H9 (cell line): ENCODE measurements around the gene MORF4L2. TPM values are rescaled to one million over a fixed set of nuclear protein-coding genes. Genes with fewer than 3 reads are reported as not detected.

ENCODE experiments used
- DNase-seq: peaks from one replicate; pipeline ENCODE4 v3.0.0-alpha.2; 2017
- H2AFZ ChIP-seq: one replicate; pipeline ENCODE4 v1.6.1; 2013; ENCODE audit warnings: mild to moderate bottlenecking, low read length, control low read depth, moderate library complexity
- H2AK5ac ChIP-seq: 2 replicates; pipeline ENCODE4 v1.6.1; 2013; ENCODE audit warnings: low read length, control low read depth, mixed read lengths; ENCODE audit not compliant: insufficient read length
- H2BK120ac ChIP-seq: one replicate; pipeline ENCODE4 v1.6.1; 2013; ENCODE audit warnings: low read depth, mild to moderate bottlenecking, low read length, control low read depth, inconsistent platforms; ENCODE audit not compliant: poor library complexity, severe bottlenecking
- H2BK12ac ChIP-seq: 2 replicates; pipeline ENCODE4 v1.6.1; 2013; ENCODE audit warnings: low read length, control low read depth, mixed read lengths, low read depth; ENCODE audit not compliant: insufficient read length
- H2BK15ac ChIP-seq: 2 replicates; pipeline ENCODE4 v1.6.1; 2013; ENCODE audit warnings: low read depth, low read length, control low read depth
- H2BK20ac ChIP-seq: one replicate; pipeline ENCODE4 v1.6.1; 2013; ENCODE audit warnings: low read depth, mild to moderate bottlenecking, low read length, control low read depth, inconsistent platforms; ENCODE audit not compliant: poor library complexity, severe bottlenecking
- H2BK5ac ChIP-seq: 2 replicates; pipeline ENCODE4 v1.6.1; 2013; ENCODE audit warnings: low read length, control low read depth, mixed read lengths; ENCODE audit not compliant: insufficient read length
- H3K14ac ChIP-seq: 2 replicates; pipeline ENCODE4 v1.6.1; 2013; ENCODE audit warnings: low read length, control low read depth; ENCODE audit not compliant: insufficient read depth
- H3K18ac ChIP-seq: 2 replicates; pipeline ENCODE4 v1.6.1; 2013; ENCODE audit warnings: low read depth, mild to moderate bottlenecking, mixed read lengths, low read length, control low read depth; ENCODE audit not compliant: insufficient read length
- H3K23ac ChIP-seq: 2 replicates; pipeline ENCODE4 v1.6.1; 2013; ENCODE audit warnings: low read length, control low read depth, mixed read lengths, low read depth; ENCODE audit not compliant: insufficient read length
- H3K23me2 ChIP-seq: 2 replicates; pipeline ENCODE4 v1.6.1; 2013; ENCODE audit warnings: low read depth, mild to moderate bottlenecking, mixed read lengths, low read length, control low read depth; ENCODE audit not compliant: insufficient read length, poor library complexity, severe bottlenecking
- H3K27ac ChIP-seq: 2 replicates; pipeline ENCODE4 v1.5.1; 2013; ENCODE audit warnings: low read length, control low read depth, mixed read lengths, low read depth; ENCODE audit not compliant: insufficient read length
- H3K27me3 ChIP-seq: 2 replicates; pipeline ENCODE4 v1.6.1; 2013; ENCODE audit warnings: low read length, control low read depth, inconsistent platforms; ENCODE audit not compliant: insufficient read depth
- H3K4ac ChIP-seq: 2 replicates; pipeline ENCODE4 v1.6.1; 2013; ENCODE audit warnings: low read depth, mild to moderate bottlenecking, control low read depth, inconsistent platforms, low read length, moderate library complexity
- H3K4me1 ChIP-seq: 2 replicates; pipeline ENCODE4 v1.6.1; 2013; ENCODE audit warnings: low read length, control low read depth, inconsistent platforms; ENCODE audit not compliant: insufficient read depth
- H3K4me2 ChIP-seq: 2 replicates; pipeline ENCODE4 v1.6.1; 2013; ENCODE audit warnings: low read length, control low read depth, mixed read lengths; ENCODE audit not compliant: insufficient read length, insufficient read depth
- H3K56ac ChIP-seq: 2 replicates; pipeline ENCODE4 v1.6.1; 2013; ENCODE audit warnings: low read depth, mild to moderate bottlenecking, mixed read lengths, low read length, control low read depth; ENCODE audit not compliant: insufficient read length
- H3K79me1 ChIP-seq: 2 replicates; pipeline ENCODE4 v1.6.1; 2013; ENCODE audit warnings: low read depth, mild to moderate bottlenecking, moderate library complexity, low read length, control low read depth, inconsistent platforms; ENCODE audit not compliant: insufficient read depth, poor library complexity, severe bottlenecking
- H3K79me2 ChIP-seq: 2 replicates; pipeline ENCODE4 v1.6.1; 2013; ENCODE audit warnings: low read length, control low read depth, inconsistent platforms; ENCODE audit not compliant: insufficient read depth
- H3K9ac ChIP-seq: 2 replicates; pipeline ENCODE4 v1.6.1; 2013; ENCODE audit warnings: low read length, control low read depth, mixed read lengths; ENCODE audit not compliant: insufficient read length; ENCODE audit errors: extremely low read depth
- H3K9me3 ChIP-seq: one replicate; pipeline ENCODE4 v1.6.1; 2013; ENCODE audit warnings: low read depth, low read length, inconsistent platforms; ENCODE audit not compliant: control insufficient read depth
- H3T11ph ChIP-seq: one replicate; pipeline ENCODE4 v1.6.1; 2013; ENCODE audit warnings: mild to moderate bottlenecking, low read length, control low read depth, inconsistent platforms
- H4K20me1 ChIP-seq: one replicate; pipeline ENCODE4 v1.6.1; 2013; ENCODE audit not compliant: control insufficient read depth, insufficient read length, insufficient read depth
- H4K5ac ChIP-seq: 2 replicates; pipeline ENCODE4 v1.6.1; 2013; ENCODE audit warnings: low read depth, mild to moderate bottlenecking, mixed read lengths, low read length, control low read depth; ENCODE audit not compliant: insufficient read length
- H4K8ac ChIP-seq: replicated peaks from 2 replicates; pipeline ENCODE4 v1.6.1; 2013; ENCODE audit warnings: low read length, control low read depth, mixed read lengths, low read depth; ENCODE audit not compliant: insufficient read length
- H4K91ac ChIP-seq: 2 replicates; pipeline ENCODE4 v1.6.1; 2013; ENCODE audit warnings: low read depth, mild to moderate bottlenecking, moderate library complexity, mixed read lengths, low read length, control low read depth; ENCODE audit not compliant: insufficient read length
- H3K27ac Mint-ChIP-seq, 3 experiments: 2 replicates in 2 of 3; 3 replicates in 1 of 3; pipeline ENCODE4 v1.8.0; 2020 to 2021; ENCODE audit warnings: mixed read lengths in 3 of 3, mild to moderate bottlenecking in 1 of 3, moderate library complexity in 1 of 3
- H3K27me3 Mint-ChIP-seq: 2 replicates; pipeline ENCODE4 v1.8.0; 2021; ENCODE audit warnings: low read depth, mild to moderate bottlenecking, moderate library complexity, mixed read lengths
- H3K36me3 Mint-ChIP-seq, 3 experiments: 2 replicates in 2 of 3; 3 replicates in 1 of 3; pipeline ENCODE4 v1.8.0; 2020 to 2021; ENCODE audit warnings: low read depth in 3 of 3, mixed read lengths in 3 of 3; ENCODE audit not compliant: insufficient read depth in 1 of 3
- H3K4me1 Mint-ChIP-seq, 2 experiments: 2 replicates each; pipeline ENCODE4 v1.8.0; 2020; ENCODE audit warnings: mixed read lengths in 2 of 2
- H3K4me3 Mint-ChIP-seq, 2 experiments: 2 replicates in 1 of 2; 3 replicates in 1 of 2; pipeline ENCODE4 v1.8.0; 2020 to 2021; ENCODE audit warnings: mild to moderate bottlenecking in 2 of 2, mixed read lengths in 2 of 2, moderate library complexity in 1 of 2
- H3K9me3 Mint-ChIP-seq, 2 experiments: 2 replicates in 1 of 2; 3 replicates in 1 of 2; pipeline ENCODE4 v1.8.0; 2020; ENCODE audit warnings: mild to moderate bottlenecking in 2 of 2, mixed read lengths in 2 of 2, moderate library complexity in 1 of 2
- WGBS: extraction: QIAGEN DNeasy Blood & Tissue Kit; methylation state at CpG from one replicate; pipeline ENCODE4 v1.1.7; 2013; ENCODE audit warnings: missing lambda C conversion rate, low lambda C conversion rate, mixed read lengths; ENCODE audit not compliant: insufficient read length; ENCODE audit errors: extremely low coverage; 5-methylcytosine and 5-hydroxymethylcytosine counted together
- total RNA-seq: library from RNA; stranded (reverse); gene quantifications from 2 replicates; pipeline ENCODE4 v1.2.1, GENCODE V29; 2021
- TF ChIP-seq, protein P1 (sequence below): fragments of 200-600 bp; sonication (generic); conservative IDR thresholded peaks from 3 replicates; pipeline ENCODE4 v1.8.0; 2021; ENCODE audit warnings: antibody characterized with exemption, mild to moderate bottlenecking

Gene MORF4L2
- total RNA-seq, 1 experiment from 2014 or later, result 378 TPM

DNA sequence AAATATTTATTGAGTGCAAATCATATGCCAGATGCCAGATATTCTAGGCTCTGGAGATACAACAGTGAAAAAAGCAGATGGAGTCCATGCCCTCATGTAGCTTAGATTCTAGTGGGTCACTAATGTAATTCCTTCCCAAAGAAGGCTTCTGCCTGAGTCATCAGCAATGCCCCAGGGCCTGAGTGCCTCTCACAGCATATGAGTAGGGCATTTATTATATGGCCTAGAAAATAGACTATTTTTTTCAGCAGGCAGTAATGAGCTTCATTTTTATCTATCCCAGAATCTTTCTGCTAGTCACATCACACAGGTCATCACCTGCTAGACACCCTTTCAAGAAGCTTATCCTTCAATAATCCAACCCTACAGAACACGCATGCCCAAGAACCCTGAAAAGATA lies 46.5 kb upstream of the MORF4L2 start:
- peaks cover 11% of the 10 kb centered on the region for H3K27me3 Mint-ChIP-seq
- WGBS, result no CpG with 5 or more reads among the region's 1 CpG
- Histone ChIP-seq H3K9me3 (no peaks in the 10 kb centered on the region), H3K4me2 (no peak overlapping the region), H4K20me1 (no peaks in the 10 kb centered on the region), H3T11ph (no peak overlapping the region), H3K27ac (no peak overlapping the region), H3K56ac (no peak overlapping the region), H3K4me1 (peaks cover 20% of the 10 kb centered on the region; the same call in 1 of the 2 replicates), H2BK5ac (no peak overlapping the region), H3K23ac (no peak overlapping the region), H2BK20ac (no peak overlapping the region), H3K9ac (no peak overlapping the region), H2BK120ac (no peak overlapping the region), H3K23me2 (no peaks in the 10 kb centered on the region), H3K79me2 (no peaks in the 10 kb centered on the region), H3K14ac (no peak overlapping the region), H2AK5ac (no peak overlapping the region), H4K91ac (no peak overlapping the region), H3K79me1 (no peaks in the 10 kb centered on the region), H3K4ac (no peak overlapping the region), H3K18ac (no peak overlapping the region), H2AFZ (no peak overlapping the region), H4K5ac (no peak overlapping the region), H4K8ac (no peak overlapping the region), H3K27me3 (no peaks in the 10 kb centered on the region), H2BK15ac (no peak overlapping the region), H2BK12ac (no peak overlapping the region)
- TF ChIP-seq, protein P1, sequence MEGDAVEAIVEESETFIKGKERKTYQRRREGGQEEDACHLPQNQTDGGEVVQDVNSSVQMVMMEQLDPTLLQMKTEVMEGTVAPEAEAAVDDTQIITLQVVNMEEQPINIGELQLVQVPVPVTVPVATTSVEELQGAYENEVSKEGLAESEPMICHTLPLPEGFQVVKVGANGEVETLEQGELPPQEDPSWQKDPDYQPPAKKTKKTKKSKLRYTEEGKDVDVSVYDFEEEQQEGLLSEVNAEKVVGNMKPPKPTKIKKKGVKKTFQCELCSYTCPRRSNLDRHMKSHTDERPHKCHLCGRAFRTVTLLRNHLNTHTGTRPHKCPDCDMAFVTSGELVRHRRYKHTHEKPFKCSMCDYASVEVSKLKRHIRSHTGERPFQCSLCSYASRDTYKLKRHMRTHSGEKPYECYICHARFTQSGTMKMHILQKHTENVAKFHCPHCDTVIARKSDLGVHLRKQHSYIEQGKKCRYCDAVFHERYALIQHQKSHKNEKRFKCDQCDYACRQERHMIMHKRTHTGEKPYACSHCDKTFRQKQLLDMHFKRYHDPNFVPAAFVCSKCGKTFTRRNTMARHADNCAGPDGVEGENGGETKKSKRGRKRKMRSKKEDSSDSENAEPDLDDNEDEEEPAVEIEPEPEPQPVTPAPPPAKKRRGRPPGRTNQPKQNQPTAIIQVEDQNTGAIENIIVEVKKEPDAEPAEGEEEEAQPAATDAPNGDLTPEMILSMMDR, result no peak
- no peak for DNase-seq
- no peak overlapping the region for H3K4me3 Mint-ChIP-seq
- H3K27ac Mint-ChIP-seq, result no peak overlapping the region
- H3K36me3 Mint-ChIP-seq, result no peaks in the 10 kb centered on the region
- peaks cover 40 to 51% of the 10 kb centered on the region in 2 experiments for H3K4me1 Mint-ChIP-seq
- H3K9me3 Mint-ChIP-seq, result peaks cover 0 to 37% of the 10 kb centered on the region in 2 experiments; a peak in 2 of 5 replicates
